Body of pancreas (tissue), 4 donors: ENCODE measurements around the gene MAU2.

Experiments
- POLR2A ChIP-seq, 3 donors: fragments of 450-650 bp; IDR thresholded peaks; one replicate each; pipeline ENCODE4 v1.6.1; 2016; ENCODE audit warnings: antibody characterized with exemption in 3 of 3, mild to moderate bottlenecking in 2 of 3
- TF ChIP-seq, protein P1 (sequence below), 7 experiments: fragments of 450-650 bp in 4 of 7; fragments of 200-600 bp in 3 of 7; sonication (generic) in 3 of 7; IDR thresholded peaks; one replicate each; pipeline ENCODE4 v1.5.1; 2016 to 2019; ENCODE audit warnings: antibody characterized with exemption in 7 of 7

DNA sequence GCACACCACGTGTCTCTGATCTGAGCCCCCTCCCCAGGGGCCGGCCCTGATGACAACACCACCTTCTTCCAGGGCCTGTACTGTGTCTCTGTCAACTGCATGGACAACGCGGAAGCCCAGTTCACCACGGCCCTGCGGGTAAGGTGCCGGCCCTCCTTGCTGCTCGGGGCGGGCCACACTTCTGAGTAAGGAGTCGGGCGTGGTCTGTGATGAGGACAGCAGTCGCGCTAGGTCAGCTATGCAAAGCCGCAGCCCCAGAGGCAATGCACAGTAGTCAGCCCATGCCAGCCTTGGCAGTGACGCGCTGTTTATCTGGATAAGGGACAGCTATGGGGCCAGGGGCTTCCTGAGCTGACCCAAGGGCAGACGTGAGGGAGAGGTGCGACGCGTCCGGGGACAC, 24.6 kb downstream of the MAU2 start:
- no peak for TF ChIP-seq POLR2A (IDR thresholded peaks at IDR 0.05)
- TF ChIP-seq, protein P1, sequence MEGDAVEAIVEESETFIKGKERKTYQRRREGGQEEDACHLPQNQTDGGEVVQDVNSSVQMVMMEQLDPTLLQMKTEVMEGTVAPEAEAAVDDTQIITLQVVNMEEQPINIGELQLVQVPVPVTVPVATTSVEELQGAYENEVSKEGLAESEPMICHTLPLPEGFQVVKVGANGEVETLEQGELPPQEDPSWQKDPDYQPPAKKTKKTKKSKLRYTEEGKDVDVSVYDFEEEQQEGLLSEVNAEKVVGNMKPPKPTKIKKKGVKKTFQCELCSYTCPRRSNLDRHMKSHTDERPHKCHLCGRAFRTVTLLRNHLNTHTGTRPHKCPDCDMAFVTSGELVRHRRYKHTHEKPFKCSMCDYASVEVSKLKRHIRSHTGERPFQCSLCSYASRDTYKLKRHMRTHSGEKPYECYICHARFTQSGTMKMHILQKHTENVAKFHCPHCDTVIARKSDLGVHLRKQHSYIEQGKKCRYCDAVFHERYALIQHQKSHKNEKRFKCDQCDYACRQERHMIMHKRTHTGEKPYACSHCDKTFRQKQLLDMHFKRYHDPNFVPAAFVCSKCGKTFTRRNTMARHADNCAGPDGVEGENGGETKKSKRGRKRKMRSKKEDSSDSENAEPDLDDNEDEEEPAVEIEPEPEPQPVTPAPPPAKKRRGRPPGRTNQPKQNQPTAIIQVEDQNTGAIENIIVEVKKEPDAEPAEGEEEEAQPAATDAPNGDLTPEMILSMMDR (IDR thresholded peaks at IDR 0.05): no peak
